Activated CD4-positive, alpha-beta T cell treated with anti-CD3 and anti-CD28 coated beads, Interleukin-2, amount 50 U/mL, for 16 hours (primary cell): ENCODE measurements around the gene CERS6.

Experiments used
- DNase-seq: peaks from one replicate; pipeline ENCODE4 v3.0.0-alpha.2; 2020

Gene CERS6

DNA sequence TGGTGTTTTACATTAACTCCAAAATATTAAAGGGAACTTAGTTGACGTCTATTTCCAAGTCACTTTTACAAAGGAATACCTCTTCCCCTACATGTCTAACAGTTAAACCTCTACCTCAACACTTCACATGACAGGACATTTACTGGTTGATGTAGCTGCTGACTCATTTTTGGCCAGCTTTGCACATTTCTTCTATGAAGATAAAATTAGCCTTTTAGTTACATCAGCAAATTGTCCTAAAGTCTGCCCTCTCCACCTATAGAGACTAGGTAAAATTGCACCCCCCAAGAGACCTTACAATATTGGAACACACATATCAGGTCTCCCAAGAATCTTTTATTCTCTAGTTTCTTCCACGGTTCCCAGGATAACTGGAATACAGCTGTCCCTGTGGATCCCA lies 10.1 kb upstream of the CERS6 start:
- DNase-seq: no peak

DNA sequence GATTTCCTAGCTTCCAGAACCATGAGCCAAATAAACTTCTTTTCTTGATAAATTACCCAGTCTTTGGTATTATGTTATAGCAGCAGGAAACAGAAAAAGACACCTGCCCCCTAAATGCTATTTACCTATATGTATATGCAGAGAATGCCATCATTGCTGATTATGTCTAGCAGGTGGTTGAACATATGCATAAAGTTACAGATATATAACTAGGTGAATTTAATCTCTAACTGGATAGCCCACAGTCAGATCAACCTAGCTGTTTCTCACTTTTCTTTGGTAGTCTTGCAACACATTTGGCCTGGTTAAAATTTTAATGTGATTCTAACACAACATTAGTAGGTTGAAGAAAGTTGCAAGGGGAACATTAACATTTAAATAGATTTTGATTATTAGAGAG lies 7.1 kb upstream of the CERS6 start:
- DNase-seq: no peak

DNA sequence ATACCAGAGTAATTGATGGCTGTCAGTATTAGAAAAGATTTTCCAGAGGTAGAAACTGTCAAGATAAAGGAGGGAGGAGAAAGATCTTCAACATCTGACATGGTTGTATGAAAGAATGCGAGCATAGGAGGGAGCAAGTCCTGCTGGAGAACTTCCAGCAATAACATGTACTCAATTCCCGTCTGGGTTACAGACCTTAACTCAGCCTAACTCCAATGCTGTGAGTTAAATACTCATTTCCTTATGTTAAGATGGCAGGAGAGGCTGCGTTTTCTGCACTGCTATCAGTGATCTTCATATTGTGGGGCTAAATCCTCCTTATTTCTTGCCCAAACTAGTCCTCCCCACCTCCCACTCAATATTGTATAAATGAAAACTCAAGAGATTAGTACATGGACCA lies 6.7 kb upstream of the CERS6 start:
- DNase-seq: no peak

DNA sequence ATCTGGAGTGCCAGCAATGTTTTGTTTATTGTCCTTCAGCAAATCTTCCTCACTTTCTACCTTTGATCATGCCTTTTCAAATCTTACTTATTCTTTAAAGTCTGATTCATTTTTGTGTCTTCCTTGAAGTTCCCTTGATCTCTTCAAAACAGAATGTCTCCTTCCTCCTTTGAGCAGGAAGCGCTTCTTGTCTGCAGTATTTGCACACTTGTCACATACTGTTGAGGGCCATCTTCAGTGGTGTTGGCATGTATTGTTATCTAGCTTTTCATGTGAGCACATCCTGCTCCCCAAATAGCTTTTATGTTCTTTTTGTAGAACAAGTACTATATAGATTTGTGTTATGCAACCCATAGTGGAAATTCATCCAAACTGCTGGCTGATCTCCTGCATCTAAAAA lies 5.9 kb upstream of the CERS6 start:
- no peak for DNase-seq

DNA sequence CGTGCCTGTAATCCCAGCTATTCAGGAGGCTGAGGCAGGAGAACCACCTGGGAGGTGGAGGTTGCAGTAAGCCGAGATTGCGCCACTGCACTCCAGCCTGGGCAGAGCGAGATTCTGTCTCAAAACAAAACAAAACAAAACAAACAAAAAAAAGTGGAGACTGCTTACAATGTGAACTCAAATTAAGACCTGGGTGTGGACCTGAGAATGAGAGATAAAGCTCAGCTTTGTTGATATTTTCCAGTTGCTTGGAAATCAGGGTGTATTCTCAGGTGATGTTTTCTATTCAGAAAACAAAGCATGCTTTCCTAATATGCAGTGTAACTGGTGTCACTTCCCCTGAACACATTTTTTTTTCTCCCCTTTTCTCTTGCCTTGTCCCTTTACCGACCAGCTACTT lies 5.3 kb upstream of the CERS6 start:
- DNase-seq: no peak

DNA sequence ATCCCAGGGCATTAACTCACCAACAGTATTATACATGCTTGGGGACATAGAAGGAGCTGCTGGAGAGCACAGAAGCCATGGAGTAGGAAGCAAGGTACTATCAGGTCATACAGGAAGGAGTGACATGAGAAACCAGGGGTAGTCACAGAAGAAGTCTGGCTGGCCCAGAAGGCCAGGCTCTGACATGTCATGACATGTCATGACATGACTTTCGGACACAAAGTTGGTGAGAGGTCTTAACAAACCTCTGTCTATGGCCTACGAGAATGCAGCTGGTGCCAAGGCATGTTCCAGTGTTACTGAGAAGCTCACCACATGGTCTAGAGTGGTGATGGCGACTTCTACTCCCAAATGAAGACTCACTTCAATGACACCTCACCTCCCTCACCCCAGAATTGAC lies 3.3 kb upstream of the CERS6 start:
- no peak for DNase-seq

DNA sequence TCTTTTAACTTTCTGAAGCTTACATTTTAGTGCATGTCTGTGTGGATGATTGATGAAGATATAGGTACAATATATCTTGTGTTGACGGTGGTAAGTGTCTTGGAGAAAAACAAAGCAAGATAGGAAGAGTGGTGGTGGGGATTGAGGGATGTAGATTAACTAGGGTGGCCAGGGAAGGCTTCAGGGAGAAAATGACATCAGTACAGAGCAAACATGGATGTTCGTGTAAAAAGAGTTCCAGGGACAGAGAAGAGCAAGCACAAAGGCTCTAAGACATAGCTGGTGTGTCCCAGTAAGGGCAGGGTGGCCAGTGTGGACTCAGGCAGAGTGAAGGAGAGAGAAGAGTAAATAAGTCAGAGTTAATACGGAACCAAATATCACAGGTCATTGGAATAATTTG lies 2.7 kb upstream of the CERS6 start:
- no peak for DNase-seq

DNA sequence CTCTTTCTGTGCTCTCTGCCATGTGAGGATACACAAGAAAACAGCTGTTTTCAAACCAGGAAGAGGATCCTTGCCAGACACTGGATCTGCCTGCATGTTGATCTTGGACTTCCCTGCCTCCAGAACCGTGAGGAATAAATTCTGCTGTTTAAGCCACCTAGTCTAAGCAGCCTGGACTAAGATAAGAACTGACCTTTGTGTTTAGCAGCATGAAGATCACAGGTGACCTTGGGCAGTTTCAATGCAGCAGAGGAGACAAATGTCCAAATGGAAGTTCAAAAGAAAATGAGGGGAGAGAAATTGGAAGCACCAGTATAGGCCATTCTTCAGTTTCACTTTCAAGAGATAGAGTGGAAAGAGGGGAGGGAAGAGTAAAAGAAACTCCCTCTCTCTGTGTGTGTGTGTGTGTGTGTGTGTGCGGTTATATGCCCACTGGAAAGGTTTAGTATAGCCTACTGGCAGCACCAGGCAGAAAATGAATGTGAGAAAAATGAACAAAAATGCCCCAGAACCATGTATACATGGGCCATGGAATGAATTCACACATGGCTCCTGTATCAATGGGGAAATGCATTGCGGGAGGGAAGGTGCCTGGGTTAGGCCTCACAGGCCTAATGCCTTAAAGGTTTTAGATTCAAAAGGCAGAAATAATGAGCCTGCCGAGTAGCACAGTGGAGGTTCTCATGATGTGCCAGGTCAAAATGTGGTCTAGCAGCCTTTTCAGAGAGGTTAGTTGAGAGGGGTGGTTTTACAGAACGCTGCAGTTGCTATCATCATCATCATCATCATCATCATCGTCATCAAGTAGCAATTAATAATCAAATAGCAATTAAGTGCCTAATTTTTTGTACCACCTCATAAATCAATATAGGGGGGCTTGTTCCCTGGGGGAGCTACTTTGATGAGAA lies 1.1 kb upstream of the CERS6 start:
- no peak for DNase-seq

DNA sequence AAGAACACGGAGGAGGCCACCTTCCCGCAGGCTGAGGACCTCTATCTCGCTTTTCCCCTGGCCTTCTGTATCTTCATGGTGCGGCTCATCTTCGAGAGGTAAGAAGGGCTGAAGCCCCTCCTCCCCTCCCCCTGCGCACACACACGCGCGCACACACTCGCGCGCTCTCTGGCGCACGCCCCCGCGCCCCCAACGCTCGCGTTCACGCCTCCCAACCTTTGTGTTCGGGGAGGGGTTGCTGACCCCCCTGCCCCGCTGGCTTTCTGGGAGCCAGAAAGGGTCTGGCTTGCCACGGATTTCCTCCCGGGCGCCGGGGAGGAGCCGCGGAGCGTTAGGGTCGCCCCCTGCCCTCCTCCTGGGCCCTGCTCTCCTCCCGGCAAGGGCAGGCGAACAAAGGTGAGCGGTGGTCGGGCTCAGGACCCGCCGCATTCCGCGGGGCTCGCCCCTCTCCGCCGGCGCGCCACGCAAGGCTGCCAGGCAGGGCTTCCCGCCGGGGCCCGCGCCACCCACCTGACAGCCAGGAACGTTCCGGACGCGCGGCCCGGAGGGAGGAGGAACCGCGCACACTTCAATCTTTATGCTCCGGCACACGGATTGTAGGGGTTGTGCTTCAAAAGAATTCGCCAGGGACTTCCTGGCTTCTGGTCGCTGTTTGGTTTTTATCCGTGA lies 583 bp downstream of the CERS6 start:
- peak; percentile 37 for DNase-seq

DNA sequence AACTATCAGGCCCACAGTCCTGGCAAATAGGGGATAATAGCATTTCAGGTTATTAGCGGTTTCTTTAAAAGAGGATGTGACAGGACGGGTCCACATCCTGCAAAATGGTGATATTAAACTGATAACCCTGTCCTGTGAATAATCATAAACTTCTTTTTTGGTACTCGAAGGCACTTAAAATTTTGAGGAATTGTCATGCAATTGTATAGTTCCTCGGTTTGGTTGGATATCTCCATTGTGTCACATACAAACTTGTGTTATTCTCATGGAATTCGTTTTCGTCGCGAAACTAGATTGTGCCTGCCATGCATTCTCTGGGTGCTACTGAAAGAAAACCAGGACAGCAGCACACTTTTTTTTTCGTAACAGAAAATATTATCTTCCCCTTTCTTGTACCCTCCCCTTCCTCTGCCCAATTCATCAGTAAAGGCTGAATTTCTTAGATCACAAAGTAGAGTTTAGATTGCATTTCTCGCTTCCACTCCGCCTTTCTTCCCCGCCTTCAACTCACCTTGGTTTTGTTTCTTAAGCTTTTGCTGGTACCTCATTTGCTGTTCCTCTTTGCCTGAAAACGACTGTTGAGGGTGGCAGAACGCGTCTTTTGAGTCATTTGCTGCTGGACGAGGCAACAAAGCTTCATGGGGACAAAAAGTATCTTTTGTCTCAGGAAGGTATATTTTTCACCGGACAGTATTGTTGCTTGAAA lies 1.3 kb downstream of the CERS6 start:
- peak; percentile 36 for DNase-seq

DNA sequence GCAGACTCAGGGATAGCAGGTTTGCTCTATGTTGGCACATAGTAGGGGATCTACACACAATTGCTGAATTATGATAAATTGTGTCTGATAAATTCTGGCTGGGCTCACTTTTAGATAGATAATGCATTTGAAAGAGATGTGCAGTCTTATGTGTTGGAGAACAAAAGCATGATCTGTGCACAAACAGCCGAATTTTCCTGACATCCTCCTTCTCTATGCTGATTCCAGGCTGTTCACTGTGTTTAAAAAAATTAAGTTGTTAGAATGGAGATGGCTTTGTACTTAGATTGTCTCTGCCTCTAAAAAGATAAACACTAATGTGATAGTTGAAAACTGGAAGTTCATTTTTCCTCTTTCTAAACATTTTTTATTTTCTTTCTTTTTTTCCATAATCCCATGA lies 2.1 kb downstream of the CERS6 start:
- DNase-seq: no peak

DNA sequence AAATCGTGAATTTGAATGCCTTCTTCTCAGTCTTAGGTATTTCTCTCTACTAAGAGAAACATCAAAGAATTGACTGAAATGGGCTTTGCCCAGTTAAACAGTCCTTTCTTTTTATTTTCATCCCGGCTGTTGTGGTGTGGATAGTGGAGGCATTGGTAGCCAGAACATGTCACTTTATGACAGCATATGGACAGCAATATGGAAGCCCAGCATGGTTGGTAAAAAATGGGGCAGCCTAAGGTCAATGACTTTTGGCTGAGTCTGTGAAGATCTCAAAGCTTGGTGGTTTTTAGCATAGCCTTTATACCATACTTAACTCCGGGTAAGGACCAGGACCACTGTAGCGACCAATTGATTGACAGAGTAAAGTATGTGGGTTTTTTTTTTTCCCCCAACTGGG lies 3.2 kb downstream of the CERS6 start:
- DNase-seq: no peak

DNA sequence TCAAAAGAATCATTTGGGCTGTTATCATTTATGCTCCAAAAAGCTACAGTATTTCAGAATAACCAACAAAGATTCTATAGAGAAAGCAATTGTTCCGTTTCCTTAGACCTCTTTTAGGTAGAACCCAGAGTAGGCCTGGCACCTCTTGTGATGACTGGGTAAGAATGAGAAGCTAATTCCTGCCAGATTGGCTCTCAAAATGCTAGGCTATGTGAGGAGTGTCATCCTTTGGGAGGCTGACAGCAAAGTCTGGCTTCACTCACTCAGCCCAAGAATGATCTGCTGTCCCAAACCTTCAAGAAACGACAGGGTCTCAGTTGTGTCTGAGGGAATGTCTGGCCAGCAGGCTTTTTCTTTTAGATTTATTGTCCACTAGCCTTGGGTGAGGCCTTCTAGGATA lies 4.5 kb downstream of the CERS6 start:
- no peak for DNase-seq

DNA sequence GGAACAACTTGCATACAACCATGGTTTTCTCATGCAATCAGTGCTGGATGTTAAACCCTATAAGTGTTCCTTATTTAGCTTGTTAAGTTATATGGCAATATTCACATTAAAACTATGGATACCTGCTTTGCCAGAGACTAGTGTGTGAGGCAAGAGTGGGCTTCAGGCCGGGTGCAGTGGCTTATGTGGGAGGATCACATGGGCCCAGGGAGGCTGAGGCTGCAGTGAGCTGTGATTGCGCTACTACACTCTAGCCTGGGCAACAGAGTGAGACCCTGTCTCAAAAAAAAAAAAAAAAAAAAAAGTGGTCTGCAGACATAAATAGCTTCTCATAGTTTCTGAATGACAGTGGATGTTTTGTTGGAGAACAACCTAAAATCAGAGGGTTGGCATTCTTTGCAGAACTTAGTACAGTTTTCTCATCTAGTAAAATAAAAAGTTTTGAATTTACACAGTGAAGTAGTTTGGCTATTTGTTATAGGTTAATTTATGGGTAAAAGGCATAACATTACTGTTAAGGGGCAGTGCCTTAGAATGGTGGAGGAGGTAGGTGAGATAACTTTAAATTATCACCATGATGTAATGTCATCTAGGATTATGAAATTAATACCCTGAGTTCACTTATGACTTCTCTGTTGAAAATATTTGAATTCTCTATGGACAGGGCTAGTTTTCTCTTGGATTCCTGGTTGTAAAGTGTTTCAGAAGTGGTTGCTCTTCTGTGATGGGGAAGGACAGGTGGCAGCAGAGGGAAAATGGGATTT lies 5.3 kb downstream of the CERS6 start:
- peak; percentile 8 for DNase-seq

DNA sequence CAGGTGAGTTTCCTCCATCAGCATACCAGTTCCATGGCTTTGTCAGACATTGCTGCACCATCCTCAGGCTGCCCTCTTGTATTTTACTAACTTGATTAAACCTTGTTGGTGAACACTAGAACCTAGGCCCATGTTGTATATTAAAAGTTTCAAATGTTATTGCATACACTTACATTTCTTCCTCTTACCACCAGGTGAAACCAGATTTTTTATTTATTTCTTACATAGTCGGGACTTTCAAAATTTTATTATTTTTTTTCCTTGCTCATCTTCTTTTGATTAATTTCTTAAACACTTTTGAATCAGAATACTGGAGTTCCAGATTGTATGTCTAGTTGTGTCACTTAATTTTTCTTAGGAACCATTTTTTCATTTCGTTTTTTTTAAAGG lies 5.9 kb downstream of the CERS6 start:
- no peak for DNase-seq

DNA sequence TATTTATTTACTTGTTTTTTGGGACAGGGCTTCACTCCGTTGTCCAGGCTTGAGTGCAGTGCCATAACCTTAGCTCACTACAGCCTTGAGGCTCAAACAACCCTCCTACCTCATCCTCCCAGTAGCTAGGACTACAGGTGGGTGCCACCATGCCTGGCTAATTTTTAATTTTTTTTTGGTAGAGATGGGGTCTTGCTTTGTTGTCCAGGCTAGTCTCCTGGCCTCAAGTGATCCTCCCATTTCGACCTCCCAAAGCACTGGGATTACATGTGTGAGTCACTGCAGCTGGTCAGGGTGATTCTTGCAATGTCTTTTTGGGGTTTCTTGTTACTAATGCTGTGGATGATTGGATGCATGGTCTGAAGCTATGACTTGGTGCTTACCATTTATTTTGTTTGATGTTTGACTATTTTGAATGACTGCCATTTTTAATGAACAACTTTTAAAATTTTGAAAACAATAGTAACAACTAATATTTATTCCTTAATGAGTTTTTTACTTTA lies 6.5 kb downstream of the CERS6 start:
- DNase-seq: no peak

DNA sequence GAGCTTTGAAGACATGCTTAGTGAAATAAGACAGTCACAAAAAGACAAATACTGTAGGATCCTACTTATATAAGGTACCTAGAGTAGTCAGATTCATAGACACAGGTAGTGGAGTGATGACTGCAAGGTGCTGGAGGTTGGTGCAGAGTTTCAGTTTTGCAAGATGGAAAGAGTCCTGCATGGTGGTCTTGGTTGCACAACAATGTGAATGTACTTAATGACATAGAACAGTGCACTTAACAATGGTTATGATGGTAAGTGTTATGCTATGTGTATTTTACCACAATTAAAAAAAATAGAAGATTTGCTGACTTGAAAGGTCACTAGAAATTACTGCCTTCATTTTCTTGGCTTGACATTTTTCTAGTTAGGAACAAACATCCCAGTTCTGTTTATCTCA lies 9.5 kb downstream of the CERS6 start:
- peak; percentile 37 for DNase-seq

DNA sequence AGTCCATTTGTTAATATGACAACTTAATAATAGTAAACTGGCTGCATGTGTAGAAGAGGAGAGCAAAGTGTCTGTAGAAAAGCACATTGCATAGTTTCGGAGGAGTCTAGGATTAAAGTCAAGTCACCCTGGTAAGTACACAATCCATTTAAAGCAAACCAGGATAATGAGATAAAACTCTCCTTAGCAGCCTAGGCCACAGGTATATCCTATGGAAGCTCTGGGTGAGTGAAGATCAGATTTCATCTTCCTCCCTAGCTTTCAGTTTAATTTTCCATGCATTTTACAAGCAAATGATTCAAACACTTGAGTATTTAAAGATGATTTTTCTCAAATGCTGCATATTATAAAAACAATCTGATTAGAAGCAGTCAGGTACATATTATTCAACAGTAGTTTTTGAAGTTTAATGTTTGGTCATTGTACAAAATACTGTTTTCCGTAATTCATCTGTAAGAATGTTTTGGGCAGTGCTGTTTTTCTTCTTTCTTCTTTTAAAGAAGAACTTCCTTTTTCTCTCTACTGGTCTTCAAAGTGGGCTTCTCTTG lies 10.2 kb downstream of the CERS6 start:
- no peak for DNase-seq

DNA sequence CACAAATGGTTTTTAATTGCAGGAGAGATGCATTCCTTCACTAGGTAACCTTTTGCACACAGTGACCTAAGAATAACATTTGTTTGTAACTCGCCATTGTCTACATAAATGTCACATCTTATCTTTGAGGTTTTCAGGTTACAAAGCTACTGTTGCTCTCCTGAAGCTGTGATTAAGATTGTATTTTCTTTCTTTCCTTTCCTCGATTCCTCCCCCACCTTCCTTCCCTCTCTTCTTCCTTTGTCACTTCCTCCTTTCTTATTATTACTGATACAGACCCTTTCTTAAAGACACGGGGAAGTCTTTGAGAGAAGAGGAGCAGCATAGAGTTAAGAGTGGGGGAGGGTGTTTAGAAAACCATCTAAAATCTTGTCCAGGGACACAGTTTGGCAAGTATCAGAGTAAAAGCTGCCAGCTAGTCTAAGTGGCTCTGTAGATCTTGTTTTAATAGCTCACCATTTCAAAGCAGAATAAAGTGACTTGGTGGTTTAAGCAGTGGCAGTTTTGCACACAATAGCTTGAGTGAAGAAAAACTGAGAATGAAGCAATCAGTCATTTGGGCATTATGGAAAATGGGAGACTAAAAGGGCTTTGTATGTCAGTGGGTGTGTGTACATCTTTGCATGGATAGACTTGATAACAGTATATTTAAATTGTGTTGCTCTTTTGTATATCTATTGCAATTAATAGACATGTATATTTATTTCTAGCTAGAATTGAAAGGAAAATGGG lies 10.9 kb downstream of the CERS6 start:
- no peak for DNase-seq

DNA sequence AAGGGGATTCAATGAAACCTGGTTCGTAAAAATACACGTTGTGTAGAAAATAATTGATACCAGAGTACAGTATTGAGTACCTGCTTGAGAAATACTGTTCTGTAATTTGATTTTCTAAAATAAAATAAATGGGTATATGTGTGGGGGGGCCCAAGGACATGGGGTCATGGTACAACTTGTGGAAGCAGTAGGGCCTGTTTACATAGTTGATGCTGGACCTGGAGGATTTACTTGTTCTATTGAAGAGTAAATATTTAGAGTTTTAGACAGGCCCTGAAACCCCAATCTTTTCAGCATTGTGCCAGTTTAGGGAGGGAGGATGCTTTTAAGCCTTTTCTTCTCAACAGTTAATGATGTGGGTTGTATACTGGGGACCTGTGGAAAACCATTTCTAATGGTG lies 11.7 kb downstream of the CERS6 start:
- no peak for DNase-seq

DNA sequence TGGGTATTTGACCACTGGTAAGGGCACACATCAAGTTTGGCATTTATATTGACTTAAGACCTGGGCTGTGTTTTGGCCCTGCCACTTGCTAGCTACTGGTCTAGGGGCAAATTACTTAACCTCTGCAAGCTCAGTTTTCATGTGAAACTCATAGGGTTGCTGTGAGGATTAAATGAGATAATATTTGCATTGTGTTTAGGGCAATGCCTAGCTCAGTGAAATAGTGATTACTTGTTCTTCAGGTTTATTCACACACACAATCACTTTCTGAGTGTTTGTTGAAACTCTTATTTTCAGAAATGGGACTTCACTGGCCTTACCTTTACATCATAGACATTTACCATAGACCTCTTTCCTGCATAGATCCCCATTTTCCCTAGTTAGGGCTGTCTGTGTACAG lies 12.3 kb downstream of the CERS6 start:
- no peak for DNase-seq
